ENCODE measurements around the gene HS6ST3. TPM values are rescaled to one million over a fixed set of nuclear protein-coding genes. Genes with fewer than 3 reads are reported as not detected.

HS6ST3 gene
- total and polyA plus RNA-seq, 9 donors, result 0.08 to 0.80 (median 0.15) TPM

DNA sequence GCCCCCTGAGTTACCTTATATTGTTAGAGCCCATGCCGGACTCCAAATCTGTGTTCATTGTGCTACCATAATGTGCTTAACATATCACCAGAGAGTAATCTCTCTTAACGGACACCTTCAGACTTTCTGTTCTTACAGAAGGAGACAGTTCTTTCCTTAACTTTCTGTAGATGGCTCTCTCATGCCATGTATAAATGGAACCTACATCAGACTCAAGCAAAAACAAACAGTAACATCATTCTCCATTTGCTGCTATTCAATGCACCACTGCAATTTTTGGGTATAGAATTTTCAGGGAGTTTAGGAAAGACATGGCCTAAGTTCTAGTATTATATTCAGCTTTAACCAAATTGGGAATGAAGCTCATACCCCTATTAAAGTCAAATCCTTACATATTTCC lies 24.1 kb upstream of the HS6ST3 start:
- no peaks in the 10 kb centered on the region for H3K36me3 ChIP-seq (ENCODE audit: control insufficient read depth, insufficient read depth, low read length)
- H3K27me3 ChIP-seq (ENCODE audit: control insufficient read depth, insufficient read depth, low read length), result no peaks in the 10 kb centered on the region
- WGBS (ENCODE audit: insufficient coverage), result 70% methylated on average over 2 of the region's 2 CpGs
- no peaks in the 10 kb centered on the region for H3K4me1 ChIP-seq (ENCODE audit: control insufficient read depth, insufficient read depth, low read length)
- H3K4me3 ChIP-seq (ENCODE audit: low read length), result no peak overlapping the region
- no peak overlapping the region for H3K27ac ChIP-seq (ENCODE audit: low read length)
- no peak for DNase-seq
- H3K9me3 ChIP-seq (replicated peaks; ENCODE audit: control insufficient read depth, low read depth, low read length), result no peaks in the 10 kb centered on the region

GRCh38 chr13:96068729-96069128 lies 21.2 kb upstream of the HS6ST3 start:
- no CpG with 5 or more reads among the region's 2 CpGs for WGBS (ENCODE audit: insufficient coverage)
- H3K9me3 ChIP-seq (replicated peaks; ENCODE audit: control insufficient read depth, low read depth, low read length), result no peaks in the 10 kb centered on the region
- no peaks in the 10 kb centered on the region for H3K4me1 ChIP-seq (ENCODE audit: control insufficient read depth, insufficient read depth, low read length)
- no peak for DNase-seq
- no peaks in the 10 kb centered on the region for H3K27me3 ChIP-seq (ENCODE audit: control insufficient read depth, insufficient read depth, low read length)
- H3K36me3 ChIP-seq (ENCODE audit: control insufficient read depth, insufficient read depth, low read length), result no peaks in the 10 kb centered on the region
- no peak overlapping the region for H3K27ac ChIP-seq (ENCODE audit: low read length)
- H3K4me3 ChIP-seq (ENCODE audit: low read length), result no peak overlapping the region

GRCh38 chr13:96071504-96071903 lies 18.4 kb upstream of the HS6ST3 start:
- Histone ChIP-seq H3K4me3 (ENCODE audit: low read length) (no peak overlapping the region), H3K27ac (ENCODE audit: low read length) (no peak overlapping the region), H3K27me3 (ENCODE audit: control insufficient read depth, insufficient read depth, low read length) (no peaks in the 10 kb centered on the region), H3K9me3 (replicated peaks; ENCODE audit: control insufficient read depth, low read depth, low read length) (no peaks in the 10 kb centered on the region), H3K4me1 (ENCODE audit: control insufficient read depth, insufficient read depth, low read length) (no peaks in the 10 kb centered on the region), H3K36me3 (ENCODE audit: control insufficient read depth, insufficient read depth, low read length) (no peaks in the 10 kb centered on the region)
- WGBS (ENCODE audit: insufficient coverage), result no CpG with 5 or more reads among the region's 6 CpGs
- DNase-seq, result no peak

GRCh38 chr13:96072392-96072791 lies 17.5 kb upstream of the HS6ST3 start:
- H3K27me3 ChIP-seq (ENCODE audit: control insufficient read depth, insufficient read depth, low read length), result no peaks in the 10 kb centered on the region
- no peaks in the 10 kb centered on the region for H3K4me1 ChIP-seq (ENCODE audit: control insufficient read depth, insufficient read depth, low read length)
- H3K9me3 ChIP-seq (replicated peaks; ENCODE audit: control insufficient read depth, low read depth, low read length), result no peaks in the 10 kb centered on the region
- no peak for DNase-seq
- no peaks in the 10 kb centered on the region for H3K36me3 ChIP-seq (ENCODE audit: control insufficient read depth, insufficient read depth, low read length)
- no peak overlapping the region for H3K4me3 ChIP-seq (ENCODE audit: low read length)
- WGBS (ENCODE audit: insufficient coverage), result no CpG with 5 or more reads among the region's 3 CpGs
- no peak overlapping the region for H3K27ac ChIP-seq (ENCODE audit: low read length)

- peak; percentile 15 for DNase-seq
- H3K36me3 ChIP-seq (ENCODE audit: control insufficient read depth, insufficient read depth, low read length), result no peaks in the 10 kb centered on the region
- no CpG with 5 or more reads among the region's 3 CpGs for WGBS (ENCODE audit: insufficient coverage)
- H3K4me3 ChIP-seq (ENCODE audit: low read length), result no peak overlapping the region
- H3K27ac ChIP-seq (ENCODE audit: low read length), result no peak overlapping the region
- H3K4me1 ChIP-seq (ENCODE audit: control insufficient read depth, insufficient read depth, low read length), result no peaks in the 10 kb centered on the region
- no peaks in the 10 kb centered on the region for H3K9me3 ChIP-seq (replicated peaks; ENCODE audit: control insufficient read depth, low read depth, low read length)
- peaks cover 6% of the 10 kb centered on the region for H3K27me3 ChIP-seq (ENCODE audit: control insufficient read depth, insufficient read depth, low read length)
Observed at GRCh38 chr13:96075953-96076543, 13.9 kb upstream of the HS6ST3 start.

DNA sequence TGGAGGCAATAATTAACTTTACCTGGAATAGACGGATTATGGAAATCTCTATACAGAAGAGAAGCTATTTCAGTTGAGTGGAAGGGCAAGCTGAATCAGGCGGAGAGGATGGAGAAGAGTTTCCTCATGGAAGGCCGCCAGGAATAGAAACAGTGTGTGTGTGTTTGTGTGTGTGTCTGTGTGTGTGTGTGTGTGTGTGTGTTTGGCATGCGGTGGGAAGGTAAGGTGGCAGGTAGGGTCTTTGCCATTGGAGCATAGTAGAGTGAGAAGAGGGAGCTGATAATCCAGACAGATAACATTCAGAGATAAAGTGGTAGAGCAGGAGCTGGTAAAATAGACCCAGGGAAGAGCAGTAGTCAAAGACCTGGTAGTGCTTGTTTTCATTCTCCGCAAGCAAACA lies 9.2 kb upstream of the HS6ST3 start:
- Histone ChIP-seq H3K27me3 (ENCODE audit: control insufficient read depth, insufficient read depth, low read length) (peaks cover 9% of the 10 kb centered on the region), H3K27ac (ENCODE audit: low read length) (no peak overlapping the region), H3K4me3 (ENCODE audit: low read length) (no peak overlapping the region), H3K4me1 (ENCODE audit: control insufficient read depth, insufficient read depth, low read length) (no peaks in the 10 kb centered on the region), H3K9me3 (replicated peaks; ENCODE audit: control insufficient read depth, low read depth, low read length) (no peaks in the 10 kb centered on the region), H3K36me3 (ENCODE audit: control insufficient read depth, insufficient read depth, low read length) (no peaks in the 10 kb centered on the region)
- 88% methylated on average over 4 of the region's 5 CpGs for WGBS (ENCODE audit: insufficient coverage)
- DNase-seq, result no peak

- H3K4me1 ChIP-seq (ENCODE audit: control insufficient read depth, insufficient read depth, low read length), result no peaks in the 10 kb centered on the region
- H3K9me3 ChIP-seq (replicated peaks; ENCODE audit: control insufficient read depth, low read depth, low read length), result no peaks in the 10 kb centered on the region
- H3K27me3 ChIP-seq (ENCODE audit: control insufficient read depth, insufficient read depth, low read length), result peaks cover 9% of the 10 kb centered on the region
- no peak overlapping the region for H3K27ac ChIP-seq (ENCODE audit: low read length)
- H3K4me3 ChIP-seq (ENCODE audit: low read length), result no peak overlapping the region
- no peaks in the 10 kb centered on the region for H3K36me3 ChIP-seq (ENCODE audit: control insufficient read depth, insufficient read depth, low read length)
- WGBS (ENCODE audit: insufficient coverage), result no CpG with 5 or more reads among the region's 2 CpGs
- no peak for DNase-seq
Observed at GRCh38 chr13:96081888-96082287, 8.0 kb upstream of the HS6ST3 start.

DNA sequence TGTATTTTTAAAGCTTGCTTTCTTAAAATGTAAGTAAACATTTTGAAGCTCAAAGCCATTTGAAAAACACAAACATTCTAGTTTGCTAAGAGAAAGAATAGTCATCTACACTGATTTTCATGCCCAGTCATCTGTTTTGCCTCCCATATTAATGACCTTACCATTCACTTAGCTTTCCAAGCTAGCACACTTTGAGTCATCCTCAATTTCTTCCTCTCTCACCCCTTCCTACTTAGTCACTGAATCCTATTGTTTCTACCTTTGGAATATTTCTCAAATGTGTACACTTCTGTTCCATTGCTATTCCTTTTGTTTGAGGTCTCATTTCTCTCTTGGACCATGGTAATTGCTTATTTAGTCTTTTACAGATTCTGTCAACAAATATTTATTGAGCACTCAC lies 7.3 kb upstream of the HS6ST3 start:
- DNase-seq, result no peak
- Histone ChIP-seq H3K9me3 (replicated peaks; ENCODE audit: control insufficient read depth, low read depth, low read length) (no peaks in the 10 kb centered on the region), H3K36me3 (ENCODE audit: control insufficient read depth, insufficient read depth, low read length) (no peaks in the 10 kb centered on the region), H3K4me1 (ENCODE audit: control insufficient read depth, insufficient read depth, low read length) (no peaks in the 10 kb centered on the region), H3K27ac (ENCODE audit: low read length) (no peak overlapping the region), H3K4me3 (ENCODE audit: low read length) (no peak overlapping the region), H3K27me3 (ENCODE audit: control insufficient read depth, insufficient read depth, low read length) (peaks cover 9% of the 10 kb centered on the region)

DNA sequence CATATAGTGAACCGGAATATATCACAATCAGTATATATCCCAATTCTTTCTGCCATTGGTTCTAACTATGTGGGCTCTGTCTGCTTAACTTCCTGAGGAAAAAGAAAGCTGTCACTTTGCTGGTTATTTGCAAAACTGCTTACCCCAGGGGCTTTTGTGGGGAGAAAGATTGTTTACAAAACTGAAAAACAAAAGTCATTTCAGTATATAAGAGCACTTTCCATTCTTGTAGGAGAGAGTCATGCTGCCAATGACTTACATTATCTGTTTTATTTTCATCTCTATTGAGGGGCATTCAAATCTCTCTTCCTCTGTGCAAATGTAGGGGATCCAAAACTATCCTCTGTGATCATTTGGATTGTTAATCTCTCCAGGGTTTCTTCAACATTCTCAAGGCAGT lies 3.2 kb upstream of the HS6ST3 start:
- H3K4me3 ChIP-seq (ENCODE audit: low read length), result no peak overlapping the region
- no peaks in the 10 kb centered on the region for H3K36me3 ChIP-seq (ENCODE audit: control insufficient read depth, insufficient read depth, low read length)
- DNase-seq, result no peak
- no peaks in the 10 kb centered on the region for H3K9me3 ChIP-seq (replicated peaks; ENCODE audit: control insufficient read depth, low read depth, low read length)
- H3K4me1 ChIP-seq (ENCODE audit: control insufficient read depth, insufficient read depth, low read length), result peaks cover 9% of the 10 kb centered on the region
- H3K27ac ChIP-seq (ENCODE audit: low read length), result no peak overlapping the region
- no CpG with 5 or more reads among the region's 1 CpG for WGBS (ENCODE audit: insufficient coverage)
- H3K27me3 ChIP-seq (ENCODE audit: control insufficient read depth, insufficient read depth, low read length), result peaks cover 26% of the 10 kb centered on the region

GRCh38 chr13:96089139-96089538 lies 768 bp upstream of the HS6ST3 start:
- peaks cover 11% of the 10 kb centered on the region for H3K4me1 ChIP-seq (ENCODE audit: control insufficient read depth, insufficient read depth, low read length)
- WGBS (ENCODE audit: insufficient coverage), result 33% methylated on average over 1 of the region's 4 CpGs
- no peaks in the 10 kb centered on the region for H3K36me3 ChIP-seq (ENCODE audit: control insufficient read depth, insufficient read depth, low read length)
- H3K4me3 ChIP-seq (ENCODE audit: low read length), result no peak overlapping the region
- no peak for DNase-seq
- H3K9me3 ChIP-seq (replicated peaks; ENCODE audit: control insufficient read depth, low read depth, low read length), result no peaks in the 10 kb centered on the region
- H3K27me3 ChIP-seq (ENCODE audit: control insufficient read depth, insufficient read depth, low read length), result peaks cover 32% of the 10 kb centered on the region
- no peak overlapping the region for H3K27ac ChIP-seq (ENCODE audit: low read length)
